OCI-LY7 (cell line): ENCODE measurements around the gene SHQ1. TPM values are rescaled to one million over a fixed set of nuclear protein-coding genes. Genes with fewer than 3 reads are reported as not detected.
"Not testable (repeated sequence)": the region's sequence is repeated elsewhere in the genome, so short reads cannot be mapped to it uniquely, and the experiment has no call there.

Source experiments
- BruUV-seq: library from RNA; stranded (reverse); fragments of 400-500 nt; replicated peaks from 2 replicates; lab custom pipeline; 2021; lab: Mats Ljungman, UMichigan
- CTCF ChIA-PET: fragments of 300-600 bp; sonication (Branson Sonifier 250); formaldehyde crosslinking; loops from one replicate; lab custom pipeline; 2022; ENCODE audit warnings: antibody characterized with exemption; ENCODE audit not compliant: unreplicated experiment; lab: Charles Lee
- POLR2A ChIA-PET: fragments of 300-600 bp; sonication (Branson Sonifier 250); formaldehyde crosslinking; loops from one replicate; lab custom pipeline; 2022; ENCODE audit warnings: antibody characterized with exemption; lab: Charles Lee
- DNase-seq: peaks from one replicate; pipeline ENCODE4 v3.0.0-alpha.2; 2015; ENCODE audit warnings: low spot score
- H2AFZ ChIP-seq: fragments of 200-600 bp; sonication (generic), shearing (Covaris generic); 2 replicates; pipeline ENCODE4 v1.6.1; 2014; ENCODE audit warnings: mild to moderate bottlenecking, antibody characterized with exemption, low read length, moderate library complexity
- H3K27ac ChIP-seq: fragments of 200-600 bp; sonication (generic); 2 replicates; pipeline ENCODE4 v1.5.1; 2014; ENCODE audit warnings: mixed run types, low read depth, mild to moderate bottlenecking, moderate library complexity, low read length, inconsistent platforms; ENCODE audit not compliant: poor library complexity, severe bottlenecking
- H3K36me3 ChIP-seq: fragments of 200-600 bp; sonication (generic); 2 replicates; pipeline ENCODE4 v1.6.1; 2014; ENCODE audit warnings: mild to moderate bottlenecking, antibody characterized with exemption, low read length, moderate library complexity, mixed read lengths; ENCODE audit not compliant: insufficient read depth
- H3K4me1 ChIP-seq: fragments of 200-600 bp; sonication (generic); 2 replicates; pipeline ENCODE4 v1.5.1; 2014; ENCODE audit warnings: mild to moderate bottlenecking, low read length; ENCODE audit not compliant: insufficient read depth, poor library complexity, severe bottlenecking
- H3K4me2 ChIP-seq: fragments of 200-600 bp; sonication (generic); 2 replicates; pipeline ENCODE4 v1.6.1; 2014; ENCODE audit warnings: mild to moderate bottlenecking, low read length
- H3K4me3 ChIP-seq: fragments of 200-600 bp; sonication (generic); 2 replicates; pipeline ENCODE4 v1.5.1; 2014; ENCODE audit warnings: mild to moderate bottlenecking, low read depth, low read length; ENCODE audit not compliant: poor library complexity, severe bottlenecking
- H3K79me2 ChIP-seq: fragments of 200-600 bp; sonication (generic); 2 replicates; pipeline ENCODE4 v1.6.1; 2016; ENCODE audit warnings: low read depth, mild to moderate bottlenecking, low read length, moderate library complexity, mixed read lengths; ENCODE audit not compliant: insufficient read depth
- H3K9me2 ChIP-seq: fragments of 200-600 bp; sonication (generic); 2 replicates; pipeline ENCODE4 v1.6.1; 2016; ENCODE audit warnings: mild to moderate bottlenecking, low read length, mixed read lengths; ENCODE audit not compliant: insufficient read depth
- H3K9me3 ChIP-seq: fragments of 200-600 bp; sonication (generic); 2 replicates; pipeline ENCODE4 v1.6.1; 2014; ENCODE audit warnings: mild to moderate bottlenecking, mixed run types, low read length, mixed read lengths
- H4K20me1 ChIP-seq: fragments of 200-600 bp; sonication (generic); 2 replicates; pipeline ENCODE4 v1.6.1; 2014; ENCODE audit warnings: mild to moderate bottlenecking, antibody characterized with exemption, low read length, moderate library complexity, mixed read lengths; ENCODE audit not compliant: insufficient read depth
- CTCF ChIP-seq: fragments of 200-600 bp; sonication (generic); conservative IDR thresholded peaks from 2 replicates; pipeline ENCODE4 v1.5.1; 2014; ENCODE audit warnings: mild to moderate bottlenecking, antibody characterized with exemption, low read length, moderate library complexity, mixed read lengths
- EZH2phosphoT487 ChIP-seq: fragments of 200-600 bp; sonication (generic); IDR thresholded peaks from 2 replicates; pipeline ENCODE4 v1.6.1; 2018; ENCODE audit warnings: low read depth, borderline replicate concordance, mild to moderate bottlenecking, mixed run types, antibody characterized with exemption, low read length, moderate library complexity, mixed read lengths
- intact Hi-C: fragments of 100-400 bp; cut with micrococcal nuclease; formaldehyde crosslinking; loops from one replicate; pipeline ENCODE4 v1.10.0; 2022; ENCODE audit not compliant: unreplicated experiment
- total RNA-seq, 2 experiments: library from RNA; depleted of rRNA in 1 of 2; stranded (reverse); fragments of >200 nt in 1 of 2; shearing (Covaris generic) in 1 of 2; gene quantifications; 2 replicates each; pipeline ENCODE4 v1.2.3, GENCODE V29; 2014 to 2022

The SHQ1 gene
- total RNA-seq, 2 experiments from 2014 or later = 19.7 to 34.9 TPM

GRCh38 chr3:72720566-72720965 is 127.7 kb downstream of the SHQ1 start:
- Histone ChIP-seq H3K9me2 (no peaks in the 10 kb centered on the region), H3K4me3 (no peak overlapping the region), H2AFZ (no peak overlapping the region), H3K36me3 (no peaks in the 10 kb centered on the region), H3K4me2 (no peak overlapping the region), H3K27ac (no peak overlapping the region), H3K9me3 (no peaks in the 10 kb centered on the region), H3K4me1 (no peaks in the 10 kb centered on the region), H3K79me2 (no peaks in the 10 kb centered on the region), H4K20me1 (no peaks in the 10 kb centered on the region)
- no TSS peak for BruUV-seq
- POLR2A ChIA-PET = interaction anchor here (0.6 kb wide), 1 partner anchor 370 kb away, joined by 3 read pairs; no protein-coding TSS in a partner anchor
- intact Hi-C loops = no loop called here
- DNase-seq = no peak
- no peak for TF ChIP-seq CTCF
- no peak for TF ChIP-seq EZH2phosphoT487
- CTCF ChIA-PET = no interaction called here

- no peak for DNase-seq
- Histone ChIP-seq H3K4me1 (no peaks in the 10 kb centered on the region), H3K36me3 (no peaks in the 10 kb centered on the region), H3K79me2 (no peaks in the 10 kb centered on the region), H3K4me3 (no peak overlapping the region), H3K9me3 (no peaks in the 10 kb centered on the region), H3K27ac (no peak overlapping the region), H3K4me2 (no peak overlapping the region), H2AFZ (no peak overlapping the region), H4K20me1 (no peaks in the 10 kb centered on the region), H3K9me2 (no peaks in the 10 kb centered on the region)
- TF ChIP-seq EZH2phosphoT487 (no peak), CTCF (no peak)
- POLR2A ChIA-PET = no interaction called here
- intact Hi-C loops = no loop called here
- CTCF ChIA-PET = no interaction called here
- BruUV-seq = no TSS peak
These were observed 129.1 kb downstream of the SHQ1 start for GRCh38 chr3:72719137-72719536.

GRCh38 chr3:72714135-72714534 is 134.1 kb downstream of the SHQ1 start:
- H3K36me3 ChIP-seq, H2AFZ ChIP-seq, intact Hi-C loops, H3K27ac ChIP-seq, H3K9me2 ChIP-seq, BruUV-seq, H4K20me1 ChIP-seq, H3K4me2 ChIP-seq, POLR2A ChIA-PET, H3K79me2 ChIP-seq, H3K4me1 ChIP-seq, CTCF ChIA-PET, DNase-seq, H3K9me3 ChIP-seq, H3K4me3 ChIP-seq: not testable (repeated sequence)

- intact Hi-C loops, H3K9me3 ChIP-seq, H3K9me2 ChIP-seq, BruUV-seq, POLR2A ChIA-PET, H4K20me1 ChIP-seq, H3K36me3 ChIP-seq, H2AFZ ChIP-seq, DNase-seq, H3K79me2 ChIP-seq, H3K27ac ChIP-seq, H3K4me2 ChIP-seq, CTCF ChIA-PET, H3K4me3 ChIP-seq, H3K4me1 ChIP-seq: not testable (repeated sequence)
These were observed 137.8 kb downstream of the SHQ1 start for GRCh38 chr3:72710471-72710870.
